GM15510 (cell line): ENCODE results near the gene GPATCH2.

ENCODE experiments used
- POLR2A ChIP-seq: IDR thresholded peaks from 3 replicates; pipeline ENCODE4 v1.6.1; 2011; ENCODE audit warnings: borderline replicate concordance; ENCODE audit not compliant: insufficient read length; ENCODE audit errors: extremely low read depth

The GPATCH2 gene

GRCh38 chr1:217437376-217437775 is 193.5 kb downstream of the GPATCH2 start:
- TF ChIP-seq POLR2A: no peak

DNA sequence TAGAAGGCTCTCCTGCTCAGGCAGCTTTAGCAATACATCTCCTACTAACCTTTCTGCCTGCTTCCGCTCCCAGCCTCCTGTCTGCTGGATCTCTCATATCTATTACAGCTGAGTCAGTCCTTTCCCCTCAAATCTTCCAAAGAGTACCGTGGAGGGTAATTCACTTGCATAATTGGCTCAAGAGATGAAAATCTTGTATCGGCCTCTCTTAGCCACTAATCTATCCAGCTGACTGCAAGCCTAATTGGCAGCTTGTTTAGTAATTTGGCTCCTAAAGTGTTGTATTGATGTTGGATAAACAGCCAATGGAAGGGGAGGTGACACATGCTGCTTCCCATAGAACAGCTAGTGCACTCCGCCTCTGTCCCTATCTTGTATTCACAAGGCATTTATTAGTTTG is 195.7 kb downstream of the GPATCH2 start:
- TF ChIP-seq POLR2A: no peak

DNA sequence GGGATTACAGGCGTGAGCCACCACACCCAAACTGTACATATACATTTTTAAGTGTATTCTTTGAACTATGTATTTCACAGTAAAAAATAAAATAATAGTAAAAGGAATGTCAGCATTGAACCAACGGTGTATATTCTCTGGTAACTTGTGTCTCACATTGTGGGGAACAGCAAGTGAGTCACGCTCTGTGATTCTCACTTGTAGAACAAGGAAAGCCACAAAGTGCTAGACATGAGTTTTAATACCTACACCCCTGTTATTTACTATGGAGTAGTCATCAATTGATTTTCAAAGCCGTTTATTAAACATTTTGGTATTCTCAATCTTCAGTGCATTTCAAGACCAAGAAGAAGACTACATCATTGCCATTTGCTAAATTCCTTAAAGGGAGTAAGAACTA is 197.2 kb downstream of the GPATCH2 start:
- no peak for TF ChIP-seq POLR2A

GRCh38 chr1:217432339-217432738 is 198.6 kb downstream of the GPATCH2 start:
- no peak for TF ChIP-seq POLR2A

DNA sequence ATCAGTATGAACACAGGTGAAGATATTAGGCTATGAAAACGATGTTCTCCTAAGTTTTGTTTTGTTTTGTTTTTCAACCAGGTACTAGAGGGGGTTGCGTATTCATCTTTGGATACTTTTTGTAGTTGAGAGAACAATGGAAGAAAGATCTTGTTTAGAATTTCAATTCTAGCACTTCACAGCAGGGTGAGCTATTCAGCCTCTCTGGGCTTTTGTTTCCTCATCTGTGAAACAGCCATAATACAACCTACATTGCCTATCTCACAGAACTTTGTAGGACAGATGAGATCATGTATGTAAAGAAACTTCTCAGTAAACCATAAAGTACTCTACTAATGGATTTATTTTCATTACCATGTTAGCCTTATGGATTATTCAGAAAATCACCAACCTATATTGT is 199.5 kb downstream of the GPATCH2 start:
- TF ChIP-seq POLR2A: no peak

- TF ChIP-seq POLR2A: no peak
Observed at GRCh38 chr1:217425422-217425821, 205.5 kb downstream of the GPATCH2 start.

GRCh38 chr1:217419194-217419551 is 211.7 kb downstream of the GPATCH2 start:
- TF ChIP-seq POLR2A: no peak

DNA sequence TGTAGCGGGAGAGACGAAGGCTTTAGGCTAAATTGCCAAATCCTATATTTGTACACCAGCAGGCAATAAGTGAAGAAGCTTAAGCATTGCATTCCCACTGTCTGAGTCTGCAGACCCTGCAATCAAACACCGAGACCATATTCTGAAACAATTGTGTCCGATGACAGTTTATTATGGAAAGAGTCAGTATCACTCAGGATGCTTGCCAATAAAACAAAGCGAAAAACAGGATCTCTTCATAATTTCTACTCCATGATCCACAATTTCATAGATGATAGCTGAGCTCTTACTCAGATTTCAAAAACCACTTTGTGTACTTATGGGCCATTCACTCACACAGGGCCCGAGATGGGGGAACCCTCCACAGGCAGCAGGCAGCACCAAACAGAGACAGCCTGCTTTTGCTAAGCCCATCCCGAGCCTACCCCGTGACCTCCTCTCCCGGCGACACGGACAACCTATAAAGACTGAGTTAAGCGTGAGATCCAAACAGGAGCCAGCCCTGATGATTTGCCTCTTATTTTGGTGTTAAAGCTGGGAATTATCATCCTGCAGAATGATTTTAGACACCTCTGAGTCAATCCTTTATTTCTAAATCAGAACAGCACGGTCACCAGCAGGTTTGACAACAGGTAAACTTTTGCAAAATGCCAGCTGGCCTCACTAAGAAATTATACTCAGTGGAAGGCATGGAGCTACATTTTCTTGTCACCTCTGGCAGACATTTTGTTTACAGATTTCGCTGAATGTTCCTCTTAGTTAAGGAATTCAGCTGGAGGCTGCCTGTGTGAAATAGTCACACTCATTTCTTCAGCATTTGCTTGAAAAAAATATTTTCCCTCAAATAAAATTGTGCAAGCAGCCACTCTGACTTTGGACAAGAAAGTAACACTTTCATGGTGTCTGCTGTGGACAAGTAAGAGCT is 212.4 kb downstream of the GPATCH2 start:
- no peak for TF ChIP-seq POLR2A

DNA sequence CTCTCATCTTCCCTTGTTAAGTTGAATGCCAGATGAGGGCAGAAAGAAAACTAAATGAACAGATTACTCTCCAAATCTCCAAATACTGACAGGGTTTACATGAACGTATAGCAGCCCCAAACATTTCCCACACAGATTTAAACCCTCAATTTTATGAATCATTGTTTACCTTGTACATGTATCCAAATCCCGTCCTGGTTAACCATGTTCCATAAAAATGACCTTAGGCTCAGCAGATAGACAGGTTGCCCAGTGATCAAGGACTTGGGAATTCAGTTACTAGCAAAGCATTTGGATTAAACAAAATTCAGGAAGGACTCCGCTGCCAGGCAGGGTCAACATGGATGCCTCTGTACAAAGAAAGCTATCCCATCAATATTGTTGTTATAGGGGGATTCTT is 213.5 kb downstream of the GPATCH2 start:
- no peak for TF ChIP-seq POLR2A

GRCh38 chr1:217407534-217408001 is 223.3 kb downstream of the GPATCH2 start:
- TF ChIP-seq POLR2A: no peak

GRCh38 chr1:217403026-217403720 is 227.7 kb downstream of the GPATCH2 start:
- TF ChIP-seq POLR2A: no peak

DNA sequence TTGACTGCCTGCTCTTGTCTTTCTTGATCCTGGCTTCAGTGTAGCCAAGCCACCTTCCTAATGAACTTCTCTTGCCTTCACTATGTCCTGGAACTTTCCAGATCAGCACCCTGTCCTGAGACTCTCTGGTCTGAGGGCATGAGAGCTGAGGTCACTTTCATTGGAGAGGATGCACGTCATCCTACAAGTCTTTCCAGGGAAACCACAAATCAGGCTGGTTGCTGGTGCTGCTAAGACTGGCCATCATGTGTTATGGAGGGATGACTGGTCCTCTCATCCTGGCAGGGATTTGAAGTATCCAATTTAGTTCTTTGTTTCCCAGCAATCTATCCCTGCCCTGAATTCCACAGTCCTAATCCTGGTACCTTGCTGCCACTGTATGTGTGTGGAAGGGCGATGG is 228.6 kb downstream of the GPATCH2 start:
- TF ChIP-seq POLR2A: no peak

- no peak for TF ChIP-seq POLR2A
Observed at GRCh38 chr1:217393896-217394295, 237.0 kb downstream of the GPATCH2 start.

DNA sequence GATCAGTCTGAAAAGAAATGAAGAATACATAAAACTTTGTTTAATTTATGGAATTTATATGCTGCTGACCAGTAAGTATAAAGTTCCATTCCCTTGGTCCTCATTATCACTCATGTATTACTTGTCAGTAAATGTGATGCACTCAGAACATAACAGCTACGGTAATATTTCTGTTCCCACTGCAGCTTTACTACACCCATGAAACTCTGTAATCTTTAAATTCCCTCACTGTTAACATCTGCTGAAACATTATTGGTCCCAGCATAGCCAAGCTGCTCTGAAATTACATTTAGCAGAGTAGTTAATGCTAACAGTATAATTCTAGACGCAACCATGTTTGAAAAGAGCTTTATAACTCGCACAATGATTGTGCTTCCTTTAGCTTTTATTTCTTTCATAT is 238.4 kb downstream of the GPATCH2 start:
- TF ChIP-seq POLR2A: no peak

- TF ChIP-seq POLR2A: no peak
Observed at GRCh38 chr1:217389895-217390294, 241.0 kb downstream of the GPATCH2 start.
